ENCODE data around the gene BTBD16.

Gene BTBD16

GRCh38 chr10:122342293-122343134 is 71.4 kb downstream of the BTBD16 start:
- no peak overlapping the region for H3K27ac Mint-ChIP-seq
- peaks cover 6% of the 10 kb centered on the region for H3K4me1 Mint-ChIP-seq (ENCODE audit: low read depth)
- no peaks in the 10 kb centered on the region for H3K27me3 Mint-ChIP-seq
- no peaks in the 10 kb centered on the region for H3K9me3 Mint-ChIP-seq (ENCODE audit: low read depth)
- H3K4me3 Mint-ChIP-seq: no peak overlapping the region
- no peaks in the 10 kb centered on the region for H3K36me3 Mint-ChIP-seq

GRCh38 chr10:122343135-122343800 is 72.2 kb downstream of the BTBD16 start:
- H3K27me3 Mint-ChIP-seq: no peaks in the 10 kb centered on the region
- H3K9me3 Mint-ChIP-seq (ENCODE audit: low read depth): no peaks in the 10 kb centered on the region
- peaks cover 6% of the 10 kb centered on the region for H3K4me1 Mint-ChIP-seq (ENCODE audit: low read depth)
- no peak overlapping the region for H3K4me3 Mint-ChIP-seq
- H3K27ac Mint-ChIP-seq: no peak overlapping the region
- H3K36me3 Mint-ChIP-seq: no peaks in the 10 kb centered on the region

GRCh38 chr10:122343936-122344335 is 72.8 kb downstream of the BTBD16 start:
- Mint-ChIP-seq H3K9me3 (ENCODE audit: low read depth) (no peaks in the 10 kb centered on the region), H3K4me1 (ENCODE audit: low read depth) (peaks cover 6% of the 10 kb centered on the region), H3K27ac (no peak overlapping the region), H3K4me3 (no peak overlapping the region), H3K27me3 (no peaks in the 10 kb centered on the region), H3K36me3 (no peaks in the 10 kb centered on the region)

- Mint-ChIP-seq H3K4me1 (ENCODE audit: low read depth) (peaks cover 6% of the 10 kb centered on the region), H3K36me3 (no peaks in the 10 kb centered on the region), H3K9me3 (ENCODE audit: low read depth) (peaks cover 5% of the 10 kb centered on the region), H3K4me3 (no peak overlapping the region), H3K27ac (no peak overlapping the region), H3K27me3 (no peaks in the 10 kb centered on the region)
Measured at GRCh38 chr10:122344741-122345258, 73.7 kb downstream of the BTBD16 start.

- Mint-ChIP-seq H3K27me3 (no peaks in the 10 kb centered on the region), H3K27ac (no peak overlapping the region), H3K4me3 (no peak overlapping the region), H3K9me3 (ENCODE audit: low read depth) (peaks cover 5% of the 10 kb centered on the region), H3K4me1 (ENCODE audit: low read depth) (peaks cover 6% of the 10 kb centered on the region), H3K36me3 (no peaks in the 10 kb centered on the region)
Measured at GRCh38 chr10:122346326-122346950, 75.3 kb downstream of the BTBD16 start.

- Mint-ChIP-seq H3K27me3 (no peaks in the 10 kb centered on the region), H3K4me1 (ENCODE audit: low read depth) (peaks cover 6% of the 10 kb centered on the region), H3K27ac (no peak overlapping the region), H3K36me3 (no peaks in the 10 kb centered on the region), H3K4me3 (no peak overlapping the region), H3K9me3 (ENCODE audit: low read depth) (peaks cover 5% of the 10 kb centered on the region)
Measured at GRCh38 chr10:122347170-122347841, 76.2 kb downstream of the BTBD16 start.

- Mint-ChIP-seq H3K9me3 (ENCODE audit: low read depth) (peaks cover 5% of the 10 kb centered on the region), H3K4me3 (no peak overlapping the region), H3K36me3 (no peaks in the 10 kb centered on the region), H3K4me1 (ENCODE audit: low read depth) (peaks cover 3% of the 10 kb centered on the region), H3K27ac (no peak overlapping the region), H3K27me3 (no peaks in the 10 kb centered on the region)
Measured at GRCh38 chr10:122348512-122348911, 77.4 kb downstream of the BTBD16 start.

- peaks cover 3% of the 10 kb centered on the region for H3K4me1 Mint-ChIP-seq (ENCODE audit: low read depth)
- H3K9me3 Mint-ChIP-seq (ENCODE audit: low read depth): peaks cover 5% of the 10 kb centered on the region
- H3K27me3 Mint-ChIP-seq: no peaks in the 10 kb centered on the region
- H3K36me3 Mint-ChIP-seq: no peaks in the 10 kb centered on the region
- H3K4me3 Mint-ChIP-seq: no peak overlapping the region
- H3K27ac Mint-ChIP-seq: no peak overlapping the region
Measured at GRCh38 chr10:122348935-122349361, 77.9 kb downstream of the BTBD16 start.

GRCh38 chr10:122349758-122350369 is 78.8 kb downstream of the BTBD16 start:
- no peaks in the 10 kb centered on the region for H3K36me3 Mint-ChIP-seq
- H3K27ac Mint-ChIP-seq: no peak overlapping the region
- no peaks in the 10 kb centered on the region for H3K27me3 Mint-ChIP-seq
- no peaks in the 10 kb centered on the region for H3K4me1 Mint-ChIP-seq (ENCODE audit: low read depth)
- peaks cover 5% of the 10 kb centered on the region for H3K9me3 Mint-ChIP-seq (ENCODE audit: low read depth)
- H3K4me3 Mint-ChIP-seq: no peak overlapping the region

- H3K27ac Mint-ChIP-seq: no peak overlapping the region
- H3K36me3 Mint-ChIP-seq: no peaks in the 10 kb centered on the region
Measured at GRCh38 chr10:122350893-122351292, 79.8 kb downstream of the BTBD16 start.

GRCh38 chr10:122352817-122353525 is 81.9 kb downstream of the BTBD16 start:
- Mint-ChIP-seq H3K27me3 (no peaks in the 10 kb centered on the region), H3K27ac (no peak overlapping the region), H3K4me3 (no peak overlapping the region), H3K4me1 (ENCODE audit: low read depth) (no peaks in the 10 kb centered on the region), H3K36me3 (no peaks in the 10 kb centered on the region), H3K9me3 (ENCODE audit: low read depth) (peaks cover 5% of the 10 kb centered on the region)

More at GRCh38 chr10:122350893-122351292, 79.8 kb downstream of the BTBD16 start:
- Mint-ChIP-seq H3K4me3 (no peak overlapping the region), H3K4me1 (ENCODE audit: low read depth) (no peaks in the 10 kb centered on the region), H3K9me3 (ENCODE audit: low read depth) (peaks cover 5% of the 10 kb centered on the region), H3K27me3 (no peaks in the 10 kb centered on the region)

GRCh38 chr10:122354383-122354782 is 83.3 kb downstream of the BTBD16 start:
- Mint-ChIP-seq H3K27me3 (no peaks in the 10 kb centered on the region), H3K9me3 (ENCODE audit: low read depth) (peaks cover 14% of the 10 kb centered on the region), H3K27ac (no peak overlapping the region), H3K4me1 (ENCODE audit: low read depth) (no peaks in the 10 kb centered on the region), H3K36me3 (peaks cover 4% of the 10 kb centered on the region), H3K4me3 (no peak overlapping the region)

GRCh38 chr10:122357685-122358084 is 86.6 kb downstream of the BTBD16 start:
- H3K9me3 Mint-ChIP-seq (ENCODE audit: low read depth): peaks cover 10% of the 10 kb centered on the region

GRCh38 chr10:122359621-122360020 is 88.5 kb downstream of the BTBD16 start:
- H3K36me3 Mint-ChIP-seq: peaks cover 4% of the 10 kb centered on the region
- H3K9me3 Mint-ChIP-seq (ENCODE audit: low read depth): peaks cover 10% of the 10 kb centered on the region
- H3K27me3 Mint-ChIP-seq: no peaks in the 10 kb centered on the region
- no peak overlapping the region for H3K27ac Mint-ChIP-seq
- H3K4me3 Mint-ChIP-seq: no peak overlapping the region
- peaks cover 2% of the 10 kb centered on the region for H3K4me1 Mint-ChIP-seq (ENCODE audit: low read depth)

More at GRCh38 chr10:122357685-122358084, 86.6 kb downstream of the BTBD16 start:
- Mint-ChIP-seq H3K4me1 (ENCODE audit: low read depth) (no peaks in the 10 kb centered on the region), H3K27ac (no peak overlapping the region), H3K4me3 (no peak overlapping the region), H3K27me3 (no peaks in the 10 kb centered on the region), H3K36me3 (peaks cover 4% of the 10 kb centered on the region)

Data from activated naive CD8-positive, alpha-beta T cell (primary cell).